HG02852 (cell line): ENCODE measurements around the gene WDFY3.

Experiments used
- ATAC-seq: cut with Tn5 transposase; IDR thresholded peaks from one replicate; pipeline ENCODE4 v1.9.1; 2021; ENCODE audit warnings: mild to moderate bottlenecking, moderate library complexity; ENCODE audit not compliant: unreplicated experiment

Gene WDFY3

GRCh38 chr4:84638092-84638491 lies 328.4 kb downstream of the WDFY3 start:
- no peak for ATAC-seq

GRCh38 chr4:84634961-84635360 lies 331.5 kb downstream of the WDFY3 start:
- ATAC-seq: no peak

- no peak for ATAC-seq
Measured at GRCh38 chr4:84632092-84632491, 334.4 kb downstream of the WDFY3 start.

GRCh38 chr4:84631573-84631972 lies 334.9 kb downstream of the WDFY3 start:
- no peak for ATAC-seq

GRCh38 chr4:84626673-84627072 lies 339.8 kb downstream of the WDFY3 start:
- ATAC-seq: no peak

GRCh38 chr4:84623661-84624060 lies 342.8 kb downstream of the WDFY3 start:
- ATAC-seq: no peak

GRCh38 chr4:84622959-84623358 lies 343.5 kb downstream of the WDFY3 start:
- no peak for ATAC-seq
